Measurements from ENCODE around the gene KLHL40. TPM values are rescaled to one million over a fixed set of nuclear protein-coding genes. Genes with fewer than 3 reads are reported as not detected.

KLHL40 gene
- polyA plus RNA-seq, 3 donors, result 0.06 TPM; not detected in 2

GRCh38 chr3:42731476-42732195, 46.3 kb downstream of the KLHL40 start:
- DNase-seq (ENCODE audit: extremely low read depth in 1 of 11, low read depth in 9 of 11, low spot score in 4 of 11), result no peak

DNA sequence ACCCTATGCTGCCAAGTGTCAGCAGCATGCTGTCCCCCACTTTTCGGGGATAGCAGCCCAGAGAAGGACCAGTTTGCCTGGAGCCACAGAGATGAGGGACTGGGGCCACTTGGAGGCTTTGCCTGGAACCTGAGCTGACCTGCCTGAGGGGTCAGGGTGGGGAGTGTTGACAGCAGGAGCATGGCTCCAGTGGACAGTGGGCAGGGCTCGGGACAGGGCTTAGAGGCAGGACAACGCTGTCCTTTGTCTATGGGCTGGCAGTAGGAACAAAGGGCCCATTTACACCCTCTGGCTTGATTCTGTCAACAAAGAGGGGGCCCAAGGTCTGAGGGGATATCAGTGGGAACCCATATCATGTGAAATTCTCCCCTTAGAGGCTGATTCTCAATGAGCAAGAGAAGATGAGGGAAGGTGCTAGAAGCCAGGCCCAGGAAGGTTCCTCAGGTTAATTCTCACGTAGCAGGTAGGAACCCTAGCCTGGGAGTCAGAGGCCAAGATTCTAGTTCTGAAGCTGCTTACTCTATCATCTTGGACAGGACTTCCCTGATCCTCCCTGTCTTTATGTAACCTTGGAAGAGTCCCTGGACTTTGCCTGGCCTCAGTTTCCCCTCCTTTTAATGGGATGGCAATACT, 47.0 kb downstream of the KLHL40 start:
- no peak for DNase-seq (ENCODE audit: extremely low read depth in 1 of 11, low read depth in 9 of 11, low spot score in 4 of 11)

GRCh38 chr3:42732829-42733459, 47.6 kb downstream of the KLHL40 start:
- DNase-seq (ENCODE audit: extremely low read depth in 1 of 11, low read depth in 9 of 11, low spot score in 4 of 11), result no peak

GRCh38 chr3:42733501-42734262, 48.3 kb downstream of the KLHL40 start:
- no peak for DNase-seq (ENCODE audit: extremely low read depth in 1 of 11, low read depth in 9 of 11, low spot score in 4 of 11)

GRCh38 chr3:42734263-42734860, 49.0 kb downstream of the KLHL40 start:
- DNase-seq (ENCODE audit: extremely low read depth in 1 of 11, low read depth in 9 of 11, low spot score in 4 of 11), result no peak

GRCh38 chr3:42735019-42735418, 49.7 kb downstream of the KLHL40 start:
- no peak for DNase-seq (ENCODE audit: extremely low read depth in 1 of 11, low read depth in 9 of 11, low spot score in 4 of 11)

DNA sequence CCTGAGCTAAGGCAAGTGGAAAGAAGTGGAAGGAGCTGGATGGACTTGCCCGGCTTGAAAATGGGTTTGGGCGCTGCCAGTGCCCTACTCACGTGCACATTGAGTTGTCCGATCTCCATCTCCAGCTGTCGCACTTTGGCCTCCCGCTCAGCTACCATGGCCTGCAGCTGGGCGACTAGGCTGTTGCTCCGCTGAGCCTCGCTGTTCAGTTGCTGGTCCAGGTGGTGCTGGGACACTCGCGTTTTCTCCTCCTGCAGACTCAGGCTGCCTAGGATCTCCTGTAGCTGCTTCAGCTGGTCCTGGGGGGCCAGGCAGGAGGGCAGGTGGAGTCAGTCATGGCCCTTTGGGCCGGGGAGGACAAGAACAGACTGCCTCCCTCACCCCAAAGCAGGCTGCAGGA, 50.3 kb downstream of the KLHL40 start:
- DNase-seq (ENCODE audit: extremely low read depth in 1 of 11, low read depth in 9 of 11, low spot score in 4 of 11), result no peak

- no peak for DNase-seq (ENCODE audit: extremely low read depth in 1 of 11, low read depth in 9 of 11, low spot score in 4 of 11)
These were observed 50.7 kb downstream of the KLHL40 start for GRCh38 chr3:42736081-42736480.

DNA sequence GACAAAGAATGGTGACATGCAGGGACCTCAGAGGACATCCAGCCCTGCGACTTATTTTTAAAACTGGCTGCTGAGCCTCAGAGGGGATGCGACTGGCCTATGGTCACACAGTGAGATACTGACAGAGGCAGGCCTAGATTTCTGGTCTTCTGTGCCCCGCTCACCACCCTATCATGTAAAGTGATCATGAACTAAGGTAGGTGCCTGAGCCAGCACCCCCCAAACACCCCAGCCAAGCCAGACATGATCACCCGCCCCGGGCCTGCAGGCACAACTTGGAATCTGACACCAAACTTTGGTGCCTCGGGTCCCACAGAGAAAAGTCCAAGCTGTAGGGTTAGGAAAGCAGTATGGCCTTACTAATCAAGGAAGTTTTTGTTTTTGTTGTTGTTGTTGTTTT, 51.2 kb downstream of the KLHL40 start:
- DNase-seq (ENCODE audit: extremely low read depth in 1 of 11, low read depth in 9 of 11, low spot score in 4 of 11), result no peak

DNA sequence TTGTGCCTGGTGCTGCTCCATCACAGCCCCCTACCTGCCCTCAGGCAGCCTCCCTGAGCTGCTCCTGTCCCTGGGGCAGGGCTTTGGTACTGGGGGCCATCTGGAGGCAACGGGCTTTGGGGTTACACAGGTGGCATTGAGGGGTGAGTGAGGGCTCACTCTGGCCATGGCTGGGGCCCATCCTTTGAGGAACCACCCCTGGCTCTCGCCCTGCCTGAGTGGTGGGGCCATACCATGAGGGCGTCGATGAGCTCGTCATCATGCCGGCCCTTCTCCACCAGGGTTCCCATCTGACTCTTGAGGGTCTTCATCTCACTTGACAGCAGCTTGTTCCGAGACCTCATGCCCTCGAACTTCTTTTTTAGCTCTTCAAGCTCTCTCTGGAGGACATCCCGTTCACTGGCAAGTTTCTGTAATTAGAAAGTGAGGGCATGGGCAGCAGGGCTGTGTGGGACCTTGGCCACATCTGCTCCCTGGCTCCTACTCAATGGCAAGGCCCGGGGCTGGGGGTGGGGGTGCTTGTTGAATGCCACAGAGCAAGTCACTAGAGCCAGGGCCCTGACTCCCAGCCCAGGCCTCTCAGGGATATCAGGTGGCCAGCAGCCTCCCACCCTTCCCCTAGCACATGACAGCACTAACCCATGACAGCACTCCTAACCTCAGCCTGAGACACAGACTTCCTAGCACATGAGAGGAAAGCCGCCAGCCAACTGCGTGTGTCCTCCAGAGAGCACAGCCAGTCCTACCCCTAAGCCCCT, 54.2 kb downstream of the KLHL40 start:
- peak in 4 of 11 donors; percentile 38 to 64 (median 58) for DNase-seq (ENCODE audit: extremely low read depth in 1 of 11, low read depth in 9 of 11, low spot score in 4 of 11)

GRCh38 chr3:42741796-42742195, 56.5 kb downstream of the KLHL40 start:
- no peak for DNase-seq (ENCODE audit: extremely low read depth in 1 of 11, low read depth in 9 of 11, low spot score in 4 of 11)

Other genes with a start within 250 kb of the KLHL40 start
- gene VIPR1, start 182.9 kb upstream of the KLHL40 start, polyA plus RNA-seq (ENCODE audit: insufficient read length in 3 of 3), result 1 to 10 TPM; 1.0 to 2.1 (median 1.4) TPM
- gene SEC22C, start 103.6 kb upstream of the KLHL40 start, polyA plus RNA-seq (ENCODE audit: insufficient read length in 3 of 3), result 10 to 100 TPM; 41.8 to 47.5 (median 45.2) TPM
- 10 to 100 TPM; 21.4 to 26.5 (median 25.3) TPM for gene SS18L2, start 94.7 kb upstream of the KLHL40 start, polyA plus RNA-seq (ENCODE audit: insufficient read length in 3 of 3)
- gene NKTR, start 84.9 kb upstream of the KLHL40 start, polyA plus RNA-seq (ENCODE audit: insufficient read length in 3 of 3), result 100 to 1,000 TPM in 1 of 3 donors, 10 to 100 TPM in 2; 83.8 to 203 (median 98.7) TPM
- 10 to 100 TPM; 12.5 to 18.4 (median 14.9) TPM for gene ZBTB47, start 31.8 kb upstream of the KLHL40 start, polyA plus RNA-seq (ENCODE audit: insufficient read length in 3 of 3)
- under 1 TPM; 0.54 to 0.66 (median 0.61) TPM for gene HHATL, start 17.3 kb downstream of the KLHL40 start, polyA plus RNA-seq (ENCODE audit: insufficient read length in 3 of 3)
- 1 to 10 TPM; 1.8 to 3.5 (median 2.0) TPM for gene CCDC13, start 87.7 kb downstream of the KLHL40 start, polyA plus RNA-seq (ENCODE audit: insufficient read length in 3 of 3)
- 100 to 1,000 TPM; 145 to 159 (median 150) TPM for gene HIGD1A, start 119.0 kb downstream of the KLHL40 start, polyA plus RNA-seq (ENCODE audit: insufficient read length in 3 of 3)
- gene ACKR2, start 123.9 kb downstream of the KLHL40 start, polyA plus RNA-seq (ENCODE audit: insufficient read length in 3 of 3), result 1 to 10 TPM; 2.0 to 3.0 (median 2.2) TPM
- gene CYP8B1, start 190.3 kb downstream of the KLHL40 start, polyA plus RNA-seq (ENCODE audit: insufficient read length in 3 of 3), result 1 to 10 TPM in 2 of 3 donors, under 1 TPM in 1; 0.95 to 1.4 (median 1.3) TPM
- gene ZNF662, start 220.6 kb downstream of the KLHL40 start, polyA plus RNA-seq (ENCODE audit: insufficient read length in 3 of 3), result 10 to 100 TPM; 24.3 to 46.3 (median 27.9) TPM

Data from renal cortex interstitium (tissue), 11 donors.